ENCODE data around the gene PLCG1. TPM values are rescaled to one million over a fixed set of nuclear protein-coding genes. Genes with fewer than 3 reads are reported as not detected.

PLCG1 gene
- total RNA-seq, 1 donor from 2014 or later: 89.3 TPM

DNA sequence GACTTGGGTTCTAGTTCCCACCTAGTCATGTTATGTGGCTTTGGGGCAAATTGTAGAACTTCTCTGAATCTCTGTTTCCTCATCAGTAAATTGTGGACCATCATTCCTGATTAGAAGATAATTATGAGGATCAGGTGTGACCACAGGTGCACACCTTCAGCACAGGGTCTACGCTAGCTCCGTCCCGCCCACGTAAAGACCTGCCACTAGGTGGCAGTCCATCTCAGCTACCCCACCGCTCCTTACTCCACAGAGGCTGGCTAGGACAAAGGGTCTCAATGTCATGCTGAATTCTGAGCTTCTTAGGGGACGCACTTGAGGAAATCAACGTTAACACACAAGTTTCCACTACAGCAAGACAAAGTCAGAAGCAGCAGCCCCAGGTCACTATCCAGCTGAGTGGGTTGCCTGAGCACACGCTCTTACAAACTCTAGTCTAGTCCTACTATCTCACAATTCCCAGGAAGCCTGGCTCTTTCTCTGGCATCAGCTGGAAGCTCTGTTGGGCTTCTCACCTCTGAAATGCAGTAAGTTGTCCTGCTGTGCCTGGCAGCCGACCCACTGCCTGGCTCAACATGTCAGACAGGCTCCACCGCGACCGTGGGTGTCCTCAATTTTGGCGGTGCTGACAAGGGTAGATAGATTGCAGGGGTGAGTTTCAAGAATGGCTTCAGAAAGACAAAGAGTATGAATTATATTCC is 2.0 kb upstream of the PLCG1 start:
- TF ChIP-seq, protein P1, sequence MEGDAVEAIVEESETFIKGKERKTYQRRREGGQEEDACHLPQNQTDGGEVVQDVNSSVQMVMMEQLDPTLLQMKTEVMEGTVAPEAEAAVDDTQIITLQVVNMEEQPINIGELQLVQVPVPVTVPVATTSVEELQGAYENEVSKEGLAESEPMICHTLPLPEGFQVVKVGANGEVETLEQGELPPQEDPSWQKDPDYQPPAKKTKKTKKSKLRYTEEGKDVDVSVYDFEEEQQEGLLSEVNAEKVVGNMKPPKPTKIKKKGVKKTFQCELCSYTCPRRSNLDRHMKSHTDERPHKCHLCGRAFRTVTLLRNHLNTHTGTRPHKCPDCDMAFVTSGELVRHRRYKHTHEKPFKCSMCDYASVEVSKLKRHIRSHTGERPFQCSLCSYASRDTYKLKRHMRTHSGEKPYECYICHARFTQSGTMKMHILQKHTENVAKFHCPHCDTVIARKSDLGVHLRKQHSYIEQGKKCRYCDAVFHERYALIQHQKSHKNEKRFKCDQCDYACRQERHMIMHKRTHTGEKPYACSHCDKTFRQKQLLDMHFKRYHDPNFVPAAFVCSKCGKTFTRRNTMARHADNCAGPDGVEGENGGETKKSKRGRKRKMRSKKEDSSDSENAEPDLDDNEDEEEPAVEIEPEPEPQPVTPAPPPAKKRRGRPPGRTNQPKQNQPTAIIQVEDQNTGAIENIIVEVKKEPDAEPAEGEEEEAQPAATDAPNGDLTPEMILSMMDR (IDR thresholded peaks at IDR 0.05; ENCODE audit: insufficient read depth, low read length, poor library complexity, severe bottlenecking): peak; percentile 77
- DNase-seq (ENCODE audit: low read depth): no peak
- no peaks in the 10 kb centered on the region for H3K27me3 ChIP-seq (ENCODE audit: control insufficient read depth, insufficient read depth, low read length)
- H3K4me3 ChIP-seq (ENCODE audit: low read depth, low read length): no peak overlapping the region
- H3K36me3 ChIP-seq (ENCODE audit: control insufficient read depth, insufficient read depth, low read length): peaks cover 2% of the 10 kb centered on the region

DNA sequence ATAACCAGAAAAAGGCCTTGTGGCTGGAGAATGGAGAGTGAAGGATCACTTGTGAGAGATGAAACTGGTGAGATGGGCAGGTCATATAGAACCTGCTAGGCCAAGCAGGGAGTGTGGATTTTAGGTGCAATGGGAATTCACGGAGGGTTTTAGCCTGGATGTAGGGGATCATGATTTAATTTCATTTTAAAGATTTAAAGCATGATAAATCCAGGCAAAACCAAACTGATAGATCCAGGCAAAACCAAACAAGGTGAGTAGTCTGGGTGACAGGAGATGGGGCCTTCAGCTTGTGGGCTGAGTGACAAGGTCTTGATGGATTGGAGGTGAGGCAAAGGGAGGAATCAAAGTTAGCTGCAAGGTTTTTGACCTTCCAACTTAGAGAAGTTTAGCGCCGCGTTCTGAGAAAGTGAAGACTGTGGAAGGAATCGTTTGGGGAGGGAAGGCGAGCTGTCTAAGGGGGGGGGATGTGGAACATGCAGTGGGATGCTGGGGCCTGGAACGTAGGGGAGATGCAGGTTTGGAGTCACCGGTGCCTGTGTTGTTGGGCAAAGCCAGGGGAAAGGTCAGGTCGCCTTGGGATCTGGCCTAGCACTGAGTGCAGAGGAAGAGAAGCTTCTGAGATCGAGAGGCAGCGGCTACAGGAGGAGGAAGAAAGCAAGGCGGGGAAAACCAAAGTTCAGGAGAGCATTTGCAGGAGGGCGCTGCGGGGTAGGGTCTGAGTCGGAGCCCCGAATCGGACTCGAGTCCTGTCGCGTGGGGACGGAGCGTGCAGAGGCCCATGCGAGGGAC is 1.3 kb upstream of the PLCG1 start:
- DNase-seq (ENCODE audit: low read depth): no peak
- H3K36me3 ChIP-seq (ENCODE audit: control insufficient read depth, insufficient read depth, low read length): peaks cover 2% of the 10 kb centered on the region
- no peaks in the 10 kb centered on the region for H3K27me3 ChIP-seq (ENCODE audit: control insufficient read depth, insufficient read depth, low read length)
- H3K4me3 ChIP-seq (ENCODE audit: low read depth, low read length): peak overlapping the region; percentile 84
- TF ChIP-seq, protein P1 (IDR thresholded peaks at IDR 0.05; ENCODE audit: insufficient read depth, low read length, poor library complexity, severe bottlenecking): no peak

DNA sequence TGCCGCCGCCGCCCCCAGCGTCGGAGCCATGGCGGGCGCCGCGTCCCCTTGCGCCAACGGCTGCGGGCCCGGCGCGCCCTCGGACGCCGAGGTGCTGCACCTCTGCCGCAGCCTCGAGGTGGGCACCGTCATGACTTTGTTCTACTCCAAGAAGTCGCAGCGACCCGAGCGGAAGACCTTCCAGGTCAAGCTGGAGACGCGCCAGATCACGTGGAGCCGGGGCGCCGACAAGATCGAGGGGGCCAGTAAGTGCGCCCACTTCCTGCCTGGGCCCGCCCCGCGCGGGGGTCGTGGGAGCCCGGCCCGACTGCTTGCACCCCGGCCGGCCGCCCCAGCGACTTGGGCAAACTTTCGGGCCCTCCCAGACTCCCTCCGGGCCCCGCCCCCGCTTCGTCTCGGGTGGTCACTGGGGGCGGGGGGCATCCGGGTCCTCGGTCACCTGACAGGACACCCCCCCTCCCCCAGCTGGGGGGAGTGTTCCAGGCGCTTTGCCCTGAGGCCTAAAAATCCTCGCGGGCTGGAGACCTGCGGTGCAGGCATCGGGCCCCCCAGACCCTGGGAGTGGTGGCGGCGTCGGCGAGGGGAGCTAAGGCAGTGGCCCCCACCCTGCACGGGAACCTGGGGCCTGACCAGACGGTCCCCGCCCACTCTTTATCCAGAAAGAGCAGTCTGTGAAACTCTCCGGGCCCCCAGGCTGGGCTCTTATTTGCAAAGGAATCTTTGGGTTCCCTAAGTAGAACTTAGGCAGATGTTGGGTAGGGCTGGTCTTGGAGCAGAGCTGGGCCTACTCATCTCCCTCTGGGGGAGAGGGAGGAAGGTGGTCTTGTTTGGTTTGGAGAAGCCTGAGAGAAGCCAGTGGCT is 501 bp downstream of the PLCG1 start:
- no peak for DNase-seq (ENCODE audit: low read depth)
- Histone ChIP-seq H3K27me3 (ENCODE audit: control insufficient read depth, insufficient read depth, low read length) (no peaks in the 10 kb centered on the region), H3K36me3 (ENCODE audit: control insufficient read depth, insufficient read depth, low read length) (no peaks in the 10 kb centered on the region), H3K4me3 (ENCODE audit: low read depth, low read length) (peak overlapping the region; percentile 84)
- TF ChIP-seq, protein P1 (IDR thresholded peaks at IDR 0.05; ENCODE audit: insufficient read depth, low read length, poor library complexity, severe bottlenecking): no peak

DNA sequence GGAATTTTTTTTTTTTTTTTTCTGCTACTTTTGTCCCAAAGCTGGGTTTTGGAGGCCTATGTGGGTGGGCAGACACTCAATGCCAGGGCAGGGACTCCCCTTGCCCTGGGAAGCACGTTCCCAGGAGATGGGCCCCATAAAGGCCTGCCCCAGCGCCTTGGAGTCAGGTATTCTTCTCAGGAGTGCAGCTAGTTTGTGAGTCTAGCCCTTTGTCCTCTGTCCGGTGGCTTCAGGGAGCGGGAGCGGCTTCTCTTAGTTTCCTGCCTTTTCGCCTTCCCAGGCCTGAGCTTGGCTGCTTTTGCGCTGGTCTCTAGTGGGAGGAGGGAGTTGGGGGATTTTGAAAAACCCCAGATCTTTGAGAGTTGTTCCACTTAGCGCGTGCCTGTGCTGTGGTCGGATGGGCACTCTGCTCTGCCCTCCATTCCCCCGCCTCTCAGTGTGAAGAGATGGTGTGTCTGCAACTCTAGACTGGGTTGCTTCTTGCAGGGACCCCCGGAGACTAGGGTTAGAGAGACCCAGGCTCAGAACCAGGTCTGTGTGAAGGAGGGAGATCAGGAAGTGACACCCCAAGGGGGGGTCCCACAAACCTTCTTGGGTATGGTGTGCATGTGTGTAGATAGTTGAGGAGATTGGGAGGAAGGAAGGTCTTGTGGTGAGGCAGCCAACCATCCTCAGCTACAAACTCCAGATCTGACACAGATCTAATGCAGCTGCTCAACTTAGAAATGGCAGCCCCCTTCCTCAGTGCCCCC is 1.3 kb downstream of the PLCG1 start:
- TF ChIP-seq, protein P1 (IDR thresholded peaks at IDR 0.05; ENCODE audit: insufficient read depth, low read length, poor library complexity, severe bottlenecking): no peak
- no peaks in the 10 kb centered on the region for H3K27me3 ChIP-seq (ENCODE audit: control insufficient read depth, insufficient read depth, low read length)

More for the DNA sequence above, 1.3 kb downstream of the PLCG1 start:
- Histone ChIP-seq H3K36me3 (ENCODE audit: control insufficient read depth, insufficient read depth, low read length) (no peaks in the 10 kb centered on the region), H3K4me3 (ENCODE audit: low read depth, low read length) (peak overlapping the region; percentile 84)
- DNase-seq (ENCODE audit: low read depth): no peak

All from kidney epithelial cell (primary cell).